Measurements from ENCODE around the gene CCNY.
"Not testable (repeated sequence)": the region's sequence is repeated elsewhere in the genome, so short reads cannot be mapped to it uniquely, and the experiment has no call there.

The CCNY gene

GRCh38 chr10:35533565-35533964, 197.3 kb downstream of the CCNY start:
- TF ChIP-seq CTCF (IDR thresholded peaks at IDR 0.05; ENCODE audit: low read depth, low read length, missing control alignments), result no peak
- DNase-seq (ENCODE audit: low read depth), result no peak
- no peak overlapping the region for H3K4me3 ChIP-seq (ENCODE audit: low read depth, low read length)

- TF ChIP-seq CTCF (IDR thresholded peaks at IDR 0.05; ENCODE audit: low read depth, low read length, missing control alignments), result no peak
- no peak overlapping the region for H3K4me3 ChIP-seq (ENCODE audit: low read depth, low read length)
- DNase-seq (ENCODE audit: low read depth), result no peak
Observed at GRCh38 chr10:35535136-35535535, 198.8 kb downstream of the CCNY start.

- no peak for TF ChIP-seq CTCF (IDR thresholded peaks at IDR 0.05; ENCODE audit: low read depth, low read length, missing control alignments)
- H3K4me3 ChIP-seq (ENCODE audit: low read depth, low read length), result no peak overlapping the region
- DNase-seq (ENCODE audit: low read depth), result no peak
Observed at GRCh38 chr10:35536789-35537188, 200.5 kb downstream of the CCNY start.

GRCh38 chr10:35537925-35538324, 201.6 kb downstream of the CCNY start:
- not testable (repeated sequence) for DNase-seq (ENCODE audit: low read depth)

GRCh38 chr10:35540296-35541164, 204.2 kb downstream of the CCNY start:
- no peak for DNase-seq (ENCODE audit: low read depth)
- no peak overlapping the region for H3K4me3 ChIP-seq (ENCODE audit: low read depth, low read length)
- TF ChIP-seq CTCF (IDR thresholded peaks at IDR 0.05; ENCODE audit: low read depth, low read length, missing control alignments), result no peak

More at GRCh38 chr10:35537925-35538324, 201.6 kb downstream of the CCNY start:
- not testable (repeated sequence) for H3K4me3 ChIP-seq (ENCODE audit: low read depth, low read length)

GRCh38 chr10:35541720-35542119, 205.4 kb downstream of the CCNY start:
- TF ChIP-seq CTCF (IDR thresholded peaks at IDR 0.05; ENCODE audit: low read depth, low read length, missing control alignments), result no peak
- H3K4me3 ChIP-seq (ENCODE audit: low read depth, low read length), result no peak overlapping the region
- no peak for DNase-seq (ENCODE audit: low read depth)

- DNase-seq (ENCODE audit: low read depth), result no peak
- H3K4me3 ChIP-seq (ENCODE audit: low read depth, low read length), result no peak overlapping the region
- TF ChIP-seq CTCF (IDR thresholded peaks at IDR 0.05; ENCODE audit: low read depth, low read length, missing control alignments), result no peak
Observed at GRCh38 chr10:35542303-35542702, 206.0 kb downstream of the CCNY start.

Measured in GM12864 (cell line).